Activated CD4-positive, alpha-beta T cell treated with anti-CD3 and anti-CD28 coated beads for 36 hours (primary cell): ENCODE results near the gene PPIP5K2. TPM values are rescaled to one million over a fixed set of nuclear protein-coding genes. Genes with fewer than 3 reads are reported as not detected.

ENCODE experiments used
- ATAC-seq: fragments of 200-7000 bp; cut with Tn5 transposase; one replicate; pipeline ENCODE4 v1.10.0; 2021; ENCODE audit warnings: mild to moderate bottlenecking, moderate library complexity
- CTCF ChIA-PET: fragments of 350-600 bp; sonication (Branson Sonifier 250); formaldehyde crosslinking; loops from one replicate; lab custom pipeline; 2021; ENCODE audit warnings: antibody characterized with exemption; lab: Charles Lee
- POLR2A ChIA-PET: fragments of 350-600 bp; sonication (Branson Sonifier 250); formaldehyde crosslinking; loops from one replicate; lab custom pipeline; 2021; ENCODE audit warnings: antibody characterized with exemption, inconsistent platforms; lab: Charles Lee
- DNase-seq: peaks from one replicate; pipeline ENCODE4 v3.0.0-alpha.2; 2020
- H3K27ac Mint-ChIP-seq: one replicate; pipeline ENCODE4 v1.8.0; 2021; ENCODE audit warnings: mixed read lengths
- H3K27me3 Mint-ChIP-seq: one replicate; pipeline ENCODE4 v1.8.0; 2021; ENCODE audit warnings: mixed read lengths
- H3K36me3 Mint-ChIP-seq: one replicate; pipeline ENCODE4 v1.8.0; 2021; ENCODE audit warnings: low read depth, mixed read lengths
- H3K4me1 Mint-ChIP-seq: one replicate; pipeline ENCODE4 v1.8.0; 2021; ENCODE audit warnings: mixed read lengths
- H3K4me3 Mint-ChIP-seq: one replicate; pipeline ENCODE4 v1.8.0; 2021; ENCODE audit warnings: mild to moderate bottlenecking, moderate library complexity, mixed read lengths
- H3K9me3 Mint-ChIP-seq: one replicate; pipeline ENCODE4 v1.8.0; 2021; ENCODE audit warnings: low read depth, mixed read lengths
- intact Hi-C, 2 experiments: fragments of 100-400 bp; cut with DNase I in 1 of 2; cut with micrococcal nuclease in 1 of 2; formaldehyde crosslinking; loops; one replicate each; pipeline versions ENCODE4 v1.14.2 to v1.15.1; 2022 to 2024; cut with DNase I, micrococcal nuclease
- total RNA-seq, 2 experiments: library from RNA; stranded (reverse); gene quantifications; one replicate each; pipeline ENCODE4 v1.2.3, GENCODE V29; 2021

PPIP5K2 gene
- total RNA-seq, 2 experiments from 2014 or later, result 49.5 to 53.4 TPM

DNA sequence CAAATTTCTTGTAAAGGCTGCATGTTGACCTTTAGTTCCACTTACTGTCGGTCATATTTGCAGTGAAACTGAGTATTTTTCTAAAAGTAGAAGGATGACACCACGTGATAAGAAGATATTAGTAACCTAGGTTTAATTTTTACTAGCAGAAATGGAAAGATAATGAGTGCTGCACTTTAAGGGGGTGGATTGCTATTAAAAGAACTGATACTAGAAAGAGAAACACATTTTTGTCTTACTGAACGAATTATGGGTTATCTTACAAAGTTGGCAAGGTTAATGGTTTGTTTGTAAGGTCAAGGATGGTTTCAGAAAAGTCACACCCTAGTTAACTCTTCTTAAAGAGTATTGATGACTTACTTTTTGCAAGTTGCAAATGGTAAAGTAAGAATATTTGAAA is 140.8 kb downstream of the PPIP5K2 start:
- peak overlapping the region; percentile 59 for H3K27ac Mint-ChIP-seq
- H3K4me3 Mint-ChIP-seq, result peak overlapping the region; percentile 24
- peaks cover 28% of the 10 kb centered on the region for H3K4me1 Mint-ChIP-seq
- ATAC-seq (no peak), DNase-seq (no peak)
- H3K27me3 Mint-ChIP-seq, result no peaks in the 10 kb centered on the region
- intact Hi-C loops, result no loop called here
- ChIA-PET POLR2A (interaction anchor here (0.8 kb wide), 1 partner anchor 140 kb away, joined by 3 read pairs; no protein-coding TSS in a partner anchor), CTCF (interaction anchor here (1.8 kb wide), 2 partner anchors 11 to 215 kb away, joined by 7 to 15 read pairs; no protein-coding TSS in a partner anchor)
- H3K36me3 Mint-ChIP-seq, result no peaks in the 10 kb centered on the region
- no peaks in the 10 kb centered on the region for H3K9me3 Mint-ChIP-seq

Other genes with a start within 250 kb of the PPIP5K2 start
- 1 to 10 TPM; 9.0 to 9.7 TPM for gene GIN1, start 163 bp upstream of the PPIP5K2 start, total RNA-seq
- gene MACIR, start 138.5 kb downstream of the PPIP5K2 start, total RNA-seq, result 1 to 10 TPM; 9.4 to 9.8 TPM